ENCODE measurements around the gene IFITM5. TPM values are rescaled to one million over a fixed set of nuclear protein-coding genes. Genes with fewer than 3 reads are reported as not detected.

IFITM5 gene
- total and polyA plus RNA-seq, 2 of the 4 experiments (the other 2 are of a cell fraction), result not detected

DNA sequence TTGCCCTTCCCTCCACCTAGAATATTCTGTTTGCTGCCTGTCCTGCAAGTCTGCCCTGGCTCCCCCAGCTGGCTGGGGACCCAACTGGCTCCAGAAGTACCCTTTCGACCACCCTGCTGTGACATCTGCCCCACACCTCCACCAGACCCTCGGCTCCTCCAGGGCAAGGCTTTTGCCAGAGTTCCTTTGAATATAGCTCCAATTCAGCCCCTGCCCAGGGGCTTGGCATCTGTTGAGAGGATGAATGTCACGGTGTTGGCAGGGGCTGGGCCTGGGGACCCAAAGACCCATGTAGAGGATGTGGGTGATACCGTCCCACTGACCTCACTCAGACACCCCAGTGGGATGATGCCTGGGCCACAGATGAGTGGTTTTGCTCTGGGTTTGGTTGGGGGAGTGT is 17.2 kb downstream of the IFITM5 start:
- Histone ChIP-seq H3K18ac (ENCODE audit: low read depth, low read length) (no peak overlapping the region), H3K36me3 (ENCODE audit: control insufficient read depth, insufficient read depth, low read length) (no peaks in the 10 kb centered on the region), H4K20me1 (ENCODE audit: insufficient read depth, low read length) (no peaks in the 10 kb centered on the region), H3K79me1 (ENCODE audit: low read depth in 1 of 2, low read length in 2 of 2) (no peaks in the 10 kb centered on the region), H2BK15ac (ENCODE audit: low read depth, low read length) (no peak overlapping the region), H3K4me2 (ENCODE audit: low read depth, low read length) (no peak overlapping the region), H2BK5ac (ENCODE audit: low read depth, low read length, poor library complexity, severe bottlenecking) (no peak overlapping the region), H3K14ac (replicated peaks; ENCODE audit: low read depth, low read length) (no peak overlapping the region), H2BK120ac (ENCODE audit: low read depth, low read length) (no peak overlapping the region), H2AFZ (replicated peaks; ENCODE audit: low read length, poor library complexity) (no peak overlapping the region), H4K5ac (ENCODE audit: low read depth, low read length) (no peak overlapping the region), H3K9me1 (ENCODE audit: insufficient read depth, low read length) (no peaks in the 10 kb centered on the region), H3K9ac (ENCODE audit: low read depth, low read length) (no peak overlapping the region), H2AK9ac (replicated peaks; ENCODE audit: low read depth, low read length, poor library complexity) (no peak overlapping the region), H4K8ac (ENCODE audit: low read depth in 2 of 2, low read length in 2 of 2) (no peak overlapping the region), H2AK5ac (ENCODE audit: low read depth, low read length) (no peak overlapping the region), H4K91ac (ENCODE audit: insufficient read depth, low read depth, low read length) (no peak overlapping the region), H3K23ac (ENCODE audit: low read depth, low read length) (no peak overlapping the region), H3K56ac (ENCODE audit: extremely low read depth, insufficient read depth, low read length) (no peak overlapping the region), H3K4me1 (ENCODE audit: control insufficient read depth, insufficient read depth, low read length) (no peaks in the 10 kb centered on the region), H3K27ac (ENCODE audit: insufficient read depth, low read length) (no peak overlapping the region), H3K27me3 (ENCODE audit: control insufficient read depth, insufficient read depth, low read length) (peaks cover 68% of the 10 kb centered on the region), H3K9me3 (ENCODE audit: control insufficient read depth, insufficient read depth, low read length) (peaks cover 4% of the 10 kb centered on the region), H3K4ac (ENCODE audit: low read depth, low read length) (no peak overlapping the region), H3K4me3 (ENCODE audit: insufficient read depth, low read depth, low read length) (no peak overlapping the region), H2BK20ac (ENCODE audit: low read depth, low read length) (no peak overlapping the region)
- no TSS peak for BruUV-seq (replicated peaks)
- intact Hi-C loops (cut with micrococcal nuclease), result no loop called here
- no peak for TF ChIP-seq RAD21 (IDR thresholded peaks at IDR 0.05; ENCODE audit: low read length)
- no peak for TF ChIP-seq MAFK (IDR thresholded peaks at IDR 0.05; ENCODE audit: low read depth, low read length)
- TF ChIP-seq BHLHE40 (IDR thresholded peaks at IDR 0.05; ENCODE audit: low read depth, low read length), result no peak
- no CpG with 5 or more reads among the region's 4 CpGs for WGBS, 2 experiments (ENCODE audit: extremely low coverage in 2 of 2, insufficient read length in 1 of 2)
- no peak for DNase-seq
- no peak for ATAC-seq (ENCODE audit: low read depth)
- in situ Hi-C loops (cut with MboI; ENCODE audit: low sequenced_read_pairs), result loop anchor here (10.0 kb wide), 1 partner anchor 57 kb away; no protein-coding TSS in a partner anchor
- CTCF ChIA-PET, result interaction anchor here (0.6 kb wide), 1 partner anchor 19 kb away, joined by 7 read pairs; no protein-coding TSS in a partner anchor
- POLR2A ChIA-PET (ENCODE audit: unreplicated experiment), result no interaction called here
- dilution Hi-C loops (cut with HindIII; ENCODE audit: low sequenced_read_pairs, unreplicated experiment), result no loop called here
